Neuronal stem cell (in vitro differentiated cells): Measurements from ENCODE around the gene KRT8. TPM values are rescaled to one million over a fixed set of nuclear protein-coding genes. Genes with fewer than 3 reads are reported as not detected.
"Not testable (repeated sequence)": the region's sequence is repeated elsewhere in the genome, so short reads cannot be mapped to it uniquely, and the experiment has no call there.

Experiments
- DNase-seq: peaks from one replicate; pipeline ENCODE4 v3.0.0-alpha.2; 2013; ENCODE audit warnings: low spot score
- H2AFZ ChIP-seq: one replicate; pipeline ENCODE4 v1.6.1; 2013; ENCODE audit warnings: mild to moderate bottlenecking, low read length, inconsistent platforms
- H2AK5ac ChIP-seq: 2 replicates; pipeline ENCODE4 v1.6.1; 2013; ENCODE audit warnings: low read depth, mild to moderate bottlenecking, inconsistent platforms, low read length, moderate library complexity, mixed read lengths
- H2BK120ac ChIP-seq: 2 replicates; pipeline ENCODE4 v1.6.1; 2013; ENCODE audit warnings: low read depth, mild to moderate bottlenecking, inconsistent platforms, low read length, moderate library complexity, mixed read lengths
- H2BK12ac ChIP-seq: one replicate; pipeline ENCODE4 v1.6.1; 2013; ENCODE audit warnings: low read length, inconsistent platforms
- H2BK15ac ChIP-seq: 2 replicates; pipeline ENCODE4 v1.6.1; 2013; ENCODE audit warnings: mild to moderate bottlenecking, low read length, inconsistent platforms, mixed read lengths
- H2BK5ac ChIP-seq: one replicate; pipeline ENCODE4 v1.6.1; 2013; ENCODE audit warnings: inconsistent platforms, mild to moderate bottlenecking, low read length, moderate library complexity
- H3K14ac ChIP-seq: one replicate; pipeline ENCODE4 v1.6.1; 2013; ENCODE audit warnings: low read length, inconsistent platforms
- H3K18ac ChIP-seq: 2 replicates; pipeline ENCODE4 v1.6.1; 2013; ENCODE audit warnings: low read length, inconsistent platforms
- H3K23ac ChIP-seq: 2 replicates; pipeline ENCODE4 v1.6.1; 2013; ENCODE audit warnings: low read depth, mild to moderate bottlenecking, mixed read lengths, low read length, inconsistent platforms; ENCODE audit not compliant: poor library complexity
- H3K27ac ChIP-seq: replicated peaks from 3 replicates; pipeline ENCODE4 v1.5.1; 2013; ENCODE audit warnings: low read length, inconsistent platforms
- H3K27me3 ChIP-seq, 3 experiments: 2 replicates each; pipeline ENCODE4 v1.6.1; 2013; ENCODE audit warnings: low read length in 3 of 3, mild to moderate bottlenecking in 2 of 3, inconsistent platforms in 1 of 3, low read depth in 1 of 3, mixed read lengths in 1 of 3, moderate library complexity in 1 of 3; ENCODE audit not compliant: control insufficient read depth in 3 of 3, insufficient read depth in 3 of 3
- H3K36me3 ChIP-seq, 2 donors: replicated peaks in 1 of 2; 2 replicates each; pipeline ENCODE4 v1.6.1; 2013; ENCODE audit warnings: low read length in 2 of 2; ENCODE audit not compliant: control insufficient read depth in 2 of 2, insufficient read depth in 2 of 2
- H3K4ac ChIP-seq: 2 replicates; pipeline ENCODE4 v1.6.1; 2013; ENCODE audit warnings: inconsistent platforms, mild to moderate bottlenecking, low read length, moderate library complexity
- H3K4me1 ChIP-seq, 2 donors: 1 replicate in 1 of 2; 2 replicates in 1 of 2; pipeline ENCODE4 v1.6.1; 2013; ENCODE audit warnings: low read length in 2 of 2, low read depth in 1 of 2; ENCODE audit not compliant: control insufficient read depth in 2 of 2, insufficient read depth in 1 of 2
- H3K4me2 ChIP-seq: one replicate; pipeline ENCODE4 v1.6.1; 2013; ENCODE audit warnings: mild to moderate bottlenecking, low read length, inconsistent platforms; ENCODE audit not compliant: insufficient read depth, poor library complexity, severe bottlenecking
- H3K4me3 ChIP-seq, 2 donors: 2 replicates each; pipeline ENCODE4 v1.5.1; 2013; ENCODE audit warnings: low read length in 2 of 2, mild to moderate bottlenecking in 2 of 2, inconsistent platforms in 1 of 2, moderate library complexity in 1 of 2
- H3K79me1 ChIP-seq: one replicate; pipeline ENCODE4 v1.6.1; 2013; ENCODE audit warnings: low read depth, mild to moderate bottlenecking, inconsistent platforms, low read length, moderate library complexity
- H3K9ac ChIP-seq: one replicate; pipeline ENCODE4 v1.6.1; 2013; ENCODE audit warnings: mild to moderate bottlenecking, low read depth, low read length, inconsistent platforms; ENCODE audit not compliant: poor library complexity
- H3K9me3 ChIP-seq, 2 donors: replicated peaks in 1 of 2; 2 replicates each; pipeline versions ENCODE3 to v1.6.1; 2013; ENCODE audit warnings: low read length in 2 of 2, mild to moderate bottlenecking in 2 of 2, inconsistent platforms in 1 of 2, low read depth in 1 of 2, mixed read lengths in 1 of 2, moderate library complexity in 1 of 2; ENCODE audit not compliant: control insufficient read depth in 2 of 2, insufficient read depth in 1 of 2
- H4K8ac ChIP-seq: one replicate; pipeline ENCODE4 v1.6.1; 2013; ENCODE audit warnings: low read depth, mild to moderate bottlenecking, inconsistent platforms, low read length, moderate library complexity
- H4K91ac ChIP-seq: one replicate; pipeline ENCODE4 v1.6.1; 2013; ENCODE audit warnings: low read length, low read depth, mild to moderate bottlenecking, inconsistent platforms; ENCODE audit not compliant: poor library complexity
- WGBS, 2 donors: extraction: QIAGEN DNeasy Blood & Tissue Kit; methylation state at CpG; one replicate each; pipeline ENCODE4 v1.1.7; 2013; ENCODE audit warnings: missing lambda C conversion rate in 2 of 2, mixed read lengths in 1 of 2; ENCODE audit not compliant: insufficient read length in 2 of 2, insufficient replicate concordance in 1 of 2; ENCODE audit errors: extremely low coverage in 2 of 2; 5-methylcytosine and 5-hydroxymethylcytosine counted together
- polyA plus RNA-seq, 2 experiments: library from polyadenylated mRNA; stranded (reverse); fragments of 200-250 nt; gene quantifications; one replicate each; pipeline ENCODE4 v1.2.3, GENCODE V29; 2013

The KRT8 gene
- polyA plus RNA-seq (2013, experiment 1 of 2): 179 TPM
- polyA plus RNA-seq (2013, experiment 2 of 2): 174 TPM

DNA sequence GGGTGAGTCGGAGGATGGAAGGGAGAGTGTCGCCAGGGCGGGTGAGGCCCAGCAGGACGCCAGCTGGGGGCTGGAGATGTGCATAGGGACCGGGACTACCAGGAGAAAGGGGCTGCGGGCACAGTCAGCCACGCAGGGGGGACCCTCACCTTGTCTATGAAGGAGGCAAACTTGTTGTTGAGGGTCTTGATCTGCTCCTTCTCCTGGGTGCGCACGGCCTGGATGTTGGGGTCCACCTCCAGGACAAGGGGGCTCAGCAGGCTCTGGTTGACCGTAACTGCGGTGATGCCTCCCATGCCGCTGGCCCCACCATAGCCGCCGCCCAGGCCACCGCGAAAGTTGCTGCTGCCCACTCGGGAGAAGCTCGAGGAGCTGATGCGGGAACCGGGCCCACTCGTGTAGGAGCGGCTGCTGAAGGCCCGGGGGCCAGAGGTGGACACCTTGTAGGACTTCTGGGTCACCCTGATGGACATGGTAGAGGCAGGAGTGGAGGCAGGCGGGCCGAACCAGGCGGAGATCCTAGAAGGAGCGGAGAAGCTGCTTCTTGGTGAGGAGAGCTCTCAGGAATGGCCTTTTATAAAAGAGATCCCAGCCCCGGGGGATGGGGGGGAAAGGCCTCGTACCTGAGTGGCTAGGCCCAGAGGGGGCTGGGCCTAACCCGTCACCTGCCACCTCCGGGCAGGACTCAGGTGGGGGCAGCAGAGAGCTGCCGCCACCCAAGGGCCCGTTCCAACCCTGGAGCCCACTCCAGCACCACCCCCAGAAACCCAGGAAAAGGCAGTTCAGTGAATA is at the start of gene KRT8:
Gene KRT8, minus strand, starts transcription at position 568 of the 792 bp plus-strand sequence. Its CDS starts 95 bp downstream, at position 473.
- peaks cover 0 to 10% (median 0%) of the 10 kb centered on the region in 3 experiments for H3K27me3 ChIP-seq
- H3K4me3 ChIP-seq: peak within 1 kb of the TSS; percentile 15 to 84
- H3K9ac ChIP-seq: peak within 1 kb of the TSS; percentile 92
- H3K4me2 ChIP-seq: peak within 1 kb of the TSS; percentile 77
- H3K14ac ChIP-seq, H3K79me1 ChIP-seq, H3K27ac ChIP-seq, H3K4ac ChIP-seq, H4K8ac ChIP-seq, H3K4me1 ChIP-seq, DNase-seq, H2BK120ac ChIP-seq, H3K9me3 ChIP-seq: not testable (repeated sequence)
- peak within 1 kb of the TSS; percentile 83 for H2BK15ac ChIP-seq
- peak within 1 kb of the TSS; percentile 47 for H2BK12ac ChIP-seq
- peak within 1 kb of the TSS; percentile 72 for H2BK5ac ChIP-seq
- peak within 1 kb of the TSS; percentile 81 for H2AFZ ChIP-seq
- peaks cover 0 to 23% of the 10 kb centered on the region in 2 donors for H3K36me3 ChIP-seq
- peak within 1 kb of the TSS; percentile 45 for H3K23ac ChIP-seq
- WGBS, 2 donors: no CpG with 5 or more reads among the region's 33 CpGs
- H4K91ac ChIP-seq: peak within 1 kb of the TSS; percentile 5
- H2AK5ac ChIP-seq: peak within 1 kb of the TSS; percentile 88
- peak within 1 kb of the TSS; percentile 84 for H3K18ac ChIP-seq

DNA sequence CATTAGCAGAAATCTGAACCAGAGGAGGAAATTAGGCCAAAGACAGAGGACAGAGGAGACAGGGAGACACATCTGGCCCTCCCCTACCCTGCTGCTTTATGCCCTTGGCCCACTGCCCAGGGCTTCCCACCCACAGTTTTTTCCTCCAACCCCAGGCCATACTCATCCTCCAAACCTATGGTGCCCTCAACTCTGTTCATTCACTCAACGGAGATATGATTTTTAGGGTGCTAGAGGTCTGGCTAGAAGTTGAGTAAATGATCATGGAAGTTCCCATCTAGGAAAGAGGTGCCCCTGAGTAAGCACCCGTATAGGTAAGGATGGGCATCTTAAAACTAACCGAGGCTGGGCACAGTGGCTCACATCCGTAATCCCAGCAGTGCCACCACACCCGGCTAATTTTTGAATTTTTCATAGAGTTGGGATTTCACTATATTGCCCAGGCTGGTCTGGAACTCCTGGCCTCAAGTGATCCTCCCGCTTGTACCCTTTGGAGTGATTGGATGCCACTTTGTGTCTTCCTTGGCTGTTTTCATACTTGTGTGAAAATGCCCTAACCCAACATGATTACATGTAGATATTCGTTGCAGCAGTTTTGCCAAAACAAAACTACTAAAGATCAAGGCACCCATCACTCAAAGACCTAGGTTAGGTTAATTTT is 48.4 kb upstream of the KRT8 start:
- H3K18ac ChIP-seq: no peak overlapping the region
- no peak overlapping the region for H2AFZ ChIP-seq
- H2AK5ac ChIP-seq: no peak overlapping the region
- no peak overlapping the region for H4K91ac ChIP-seq
- H3K79me1 ChIP-seq: no peaks in the 10 kb centered on the region
- no peak overlapping the region for H4K8ac ChIP-seq
- no peak for DNase-seq
- WGBS, 2 donors: no CpG with 5 or more reads among the region's 7 CpGs
- peaks cover 0 to 15% of the 10 kb centered on the region in 2 donors for H3K36me3 ChIP-seq
- H3K9me3 ChIP-seq: no peaks in the 10 kb centered on the region
- no peak overlapping the region for H3K23ac ChIP-seq
- no peak overlapping the region for H3K4me2 ChIP-seq
- no peak overlapping the region for H2BK15ac ChIP-seq
- H3K27ac ChIP-seq: no peak overlapping the region
- no peak overlapping the region for H2BK120ac ChIP-seq
- peaks cover 0 to 6% of the 10 kb centered on the region in 2 donors for H3K4me1 ChIP-seq
- no peak overlapping the region for H3K4me3 ChIP-seq
- peaks cover 0 to 33% (median 0%) of the 10 kb centered on the region in 3 experiments for H3K27me3 ChIP-seq
- no peak overlapping the region for H2BK5ac ChIP-seq
- H3K4ac ChIP-seq: no peak overlapping the region
- no peak overlapping the region for H2BK12ac ChIP-seq
- H3K9ac ChIP-seq: no peak overlapping the region
- no peak overlapping the region for H3K14ac ChIP-seq

DNA sequence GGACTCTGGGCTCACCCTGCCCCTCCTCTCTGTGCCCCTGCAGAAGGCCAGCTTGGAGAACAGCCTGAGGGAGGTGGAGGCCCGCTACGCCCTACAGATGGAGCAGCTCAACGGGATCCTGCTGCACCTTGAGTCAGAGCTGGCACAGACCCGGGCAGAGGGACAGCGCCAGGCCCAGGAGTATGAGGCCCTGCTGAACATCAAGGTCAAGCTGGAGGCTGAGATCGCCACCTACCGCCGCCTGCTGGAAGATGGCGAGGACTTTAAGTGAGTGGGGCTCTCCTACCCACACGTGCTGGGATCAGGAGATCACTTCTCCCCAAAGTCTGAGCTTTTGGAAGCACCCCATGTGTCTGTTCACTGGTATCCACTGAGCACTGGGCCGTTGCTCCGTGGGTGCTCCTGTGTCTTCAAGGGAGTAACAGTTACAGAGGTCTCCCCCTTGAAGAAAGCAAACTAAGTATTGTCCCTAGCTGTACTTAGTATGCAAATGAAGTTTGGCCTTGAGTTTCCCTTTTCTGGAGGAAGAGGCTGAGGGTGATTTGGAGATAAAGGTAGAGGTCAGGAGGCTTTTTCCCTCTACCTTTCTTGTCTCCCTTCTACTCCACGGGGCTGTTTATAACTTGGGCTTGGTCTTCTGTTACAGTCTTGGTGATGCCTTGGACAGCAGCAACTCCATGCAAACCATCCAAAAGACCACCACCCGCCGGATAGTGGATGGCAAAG is 47.4 kb upstream of the KRT8 start:
- H3K36me3 ChIP-seq: peaks cover 0 to 15% of the 10 kb centered on the region in 2 donors
- no peak overlapping the region for H3K18ac ChIP-seq
- DNase-seq: no peak
- no peak overlapping the region for H4K91ac ChIP-seq
- H2AFZ ChIP-seq: no peak overlapping the region
- H3K4me1 ChIP-seq: peaks cover 0 to 8% of the 10 kb centered on the region in 2 donors
- no CpG with 5 or more reads among the region's 15 CpGs for WGBS, 2 donors
- no peak overlapping the region for H4K8ac ChIP-seq
- no peak overlapping the region for H3K4me3 ChIP-seq
- no peak overlapping the region for H3K14ac ChIP-seq
- H2BK12ac ChIP-seq: no peak overlapping the region
- peak overlapping the region; percentile 61 for H3K23ac ChIP-seq
- no peak overlapping the region for H2BK120ac ChIP-seq
- H3K9me3 ChIP-seq: no peaks in the 10 kb centered on the region
- no peak overlapping the region for H3K4ac ChIP-seq
- no peak overlapping the region for H2BK15ac ChIP-seq
- H3K9ac ChIP-seq: no peak overlapping the region
- H3K4me2 ChIP-seq: no peak overlapping the region
- peaks cover 0 to 41% (median 0%) of the 10 kb centered on the region in 3 experiments for H3K27me3 ChIP-seq
- H3K79me1 ChIP-seq: no peaks in the 10 kb centered on the region
- H2BK5ac ChIP-seq: no peak overlapping the region
- no peak overlapping the region for H2AK5ac ChIP-seq
- no peak overlapping the region for H3K27ac ChIP-seq
